Osteocyte (in vitro differentiated cells): ENCODE results near the gene PRAC2. TPM values are rescaled to one million over a fixed set of nuclear protein-coding genes. Genes with fewer than 3 reads are reported as not detected.

ENCODE experiments used
- DNase-seq: peaks from one replicate; pipeline ENCODE4 v3.0.0; 2021; ENCODE audit warnings: mixed read lengths; ENCODE audit not compliant: unreplicated experiment; ENCODE audit errors: extremely low spot score
- H3K27ac Mint-ChIP-seq: one replicate; pipeline ENCODE4 v1.8.0; 2021; ENCODE audit warnings: mild to moderate bottlenecking, mixed read lengths; ENCODE audit not compliant: unreplicated experiment
- H3K27me3 Mint-ChIP-seq: one replicate; pipeline ENCODE4 v1.8.0; 2021; ENCODE audit warnings: mixed read lengths; ENCODE audit not compliant: unreplicated experiment
- H3K36me3 Mint-ChIP-seq: one replicate; pipeline ENCODE4 v1.8.0; 2021; ENCODE audit warnings: mixed read lengths; ENCODE audit not compliant: unreplicated experiment
- H3K4me1 Mint-ChIP-seq: one replicate; pipeline ENCODE4 v1.8.0; 2021; ENCODE audit warnings: mixed read lengths; ENCODE audit not compliant: unreplicated experiment
- H3K4me3 Mint-ChIP-seq: one replicate; pipeline ENCODE4 v1.8.0; 2021; ENCODE audit warnings: mild to moderate bottlenecking, moderate library complexity, mixed read lengths; ENCODE audit not compliant: unreplicated experiment
- H3K9me3 Mint-ChIP-seq: one replicate; pipeline ENCODE4 v1.8.0; 2021; ENCODE audit warnings: mixed read lengths; ENCODE audit not compliant: unreplicated experiment
- CTCF ChIP-seq: fragments of 200-600 bp; sonication (generic); IDR thresholded peaks from 2 replicates; pipeline ENCODE4 v1.5.0; 2021; ENCODE audit warnings: antibody characterized with exemption, mild to moderate bottlenecking, moderate library complexity
- total RNA-seq: library from RNA; stranded (reverse); gene quantifications from 2 replicates; pipeline ENCODE4 v1.2.1, GENCODE V29; 2021

The PRAC2 gene
- total RNA-seq, 1 donor from 2014 or later: not detected

- Mint-ChIP-seq H3K4me1 (peaks cover 30% of the 10 kb centered on the region), H3K27me3 (peaks cover 96% of the 10 kb centered on the region), H3K36me3 (no peaks in the 10 kb centered on the region), H3K4me3 (no peak overlapping the region), H3K27ac (no peak overlapping the region), H3K9me3 (no peaks in the 10 kb centered on the region)
- no peak for DNase-seq
- TF ChIP-seq CTCF: no peak
Observed at GRCh38 chr17:48725004-48725287, 2.0 kb downstream of the PRAC2 start.

- Mint-ChIP-seq H3K27ac (no peak overlapping the region), H3K4me3 (no peak overlapping the region), H3K4me1 (peaks cover 27% of the 10 kb centered on the region), H3K36me3 (no peaks in the 10 kb centered on the region), H3K9me3 (no peaks in the 10 kb centered on the region), H3K27me3 (peaks cover 96% of the 10 kb centered on the region)
- TF ChIP-seq CTCF: no peak
- no peak for DNase-seq
Observed at GRCh38 chr17:48725288-48726064, 2.5 kb downstream of the PRAC2 start.

- Mint-ChIP-seq H3K27me3 (peaks cover 95% of the 10 kb centered on the region), H3K4me3 (no peak overlapping the region), H3K36me3 (no peaks in the 10 kb centered on the region), H3K4me1 (peaks cover 27% of the 10 kb centered on the region), H3K9me3 (no peaks in the 10 kb centered on the region), H3K27ac (no peak overlapping the region)
- no peak for TF ChIP-seq CTCF
- no peak for DNase-seq
Observed at GRCh38 chr17:48726114-48726915, 3.3 kb downstream of the PRAC2 start.

GRCh38 chr17:48726916-48727286 is 3.9 kb downstream of the PRAC2 start:
- no peak for TF ChIP-seq CTCF
- no peaks in the 10 kb centered on the region for H3K9me3 Mint-ChIP-seq
- peaks cover 27% of the 10 kb centered on the region for H3K4me1 Mint-ChIP-seq
- DNase-seq: no peak
- peaks cover 96% of the 10 kb centered on the region for H3K27me3 Mint-ChIP-seq
- no peak overlapping the region for H3K27ac Mint-ChIP-seq
- H3K36me3 Mint-ChIP-seq: no peaks in the 10 kb centered on the region
- H3K4me3 Mint-ChIP-seq: no peak overlapping the region

- Mint-ChIP-seq H3K36me3 (no peaks in the 10 kb centered on the region), H3K4me3 (no peak overlapping the region), H3K9me3 (no peaks in the 10 kb centered on the region), H3K27me3 (peaks cover 96% of the 10 kb centered on the region), H3K4me1 (peaks cover 27% of the 10 kb centered on the region), H3K27ac (no peak overlapping the region)
- DNase-seq: no peak
- TF ChIP-seq CTCF: no peak
Observed at GRCh38 chr17:48727415-48728175, 4.6 kb downstream of the PRAC2 start.
